Mesenchymal stem cell (in vitro differentiated cells and primary cell): ENCODE results near the gene DMWD.

Source experiments
- DNase-seq: peaks from one replicate; pipeline ENCODE4 v3.0.0-alpha.2; 2013
- H2AFZ ChIP-seq: one replicate; pipeline ENCODE4 v1.6.1; 2013; ENCODE audit warnings: low read depth, mild to moderate bottlenecking, control low read depth, inconsistent platforms, low read length, moderate library complexity
- H2AK5ac ChIP-seq: 2 replicates; pipeline ENCODE4 v1.6.1; 2013; ENCODE audit warnings: low read length, moderate library complexity, mild to moderate bottlenecking, inconsistent platforms; ENCODE audit not compliant: severe bottlenecking
- H2BK120ac ChIP-seq: one replicate; pipeline ENCODE4 v1.6.1; 2013; ENCODE audit warnings: low read depth, mild to moderate bottlenecking, inconsistent platforms, low read length, moderate library complexity
- H2BK12ac ChIP-seq, 2 experiments: one replicate each; pipeline ENCODE4 v1.6.1; 2013; ENCODE audit warnings: inconsistent platforms in 2 of 2, low read length in 2 of 2, mild to moderate bottlenecking in 2 of 2, moderate library complexity in 2 of 2, control low read depth in 1 of 2
- H2BK15ac ChIP-seq: one replicate; pipeline ENCODE4 v1.6.1; 2013; ENCODE audit warnings: mild to moderate bottlenecking, low read depth, inconsistent platforms; ENCODE audit not compliant: poor library complexity, severe bottlenecking
- H2BK5ac ChIP-seq: 2 replicates; pipeline ENCODE4 v1.6.1; 2013; ENCODE audit warnings: low read depth, mild to moderate bottlenecking, low read length, control low read depth, inconsistent platforms; ENCODE audit not compliant: poor library complexity, severe bottlenecking
- H3K14ac ChIP-seq, 2 experiments: one replicate each; pipeline ENCODE4 v1.6.1; 2013; ENCODE audit warnings: inconsistent platforms in 2 of 2, low read length in 2 of 2, control low read depth in 1 of 2, mild to moderate bottlenecking in 1 of 2, moderate library complexity in 1 of 2
- H3K18ac ChIP-seq, 2 experiments: one replicate each; pipeline ENCODE4 v1.6.1; 2013; ENCODE audit warnings: inconsistent platforms in 2 of 2, low read length in 2 of 2, control low read depth in 1 of 2, low read depth in 1 of 2, mild to moderate bottlenecking in 1 of 2
- H3K23ac ChIP-seq, 2 experiments: one replicate each; pipeline ENCODE4 v1.6.1; 2013; ENCODE audit warnings: inconsistent platforms in 2 of 2, low read length in 2 of 2, mild to moderate bottlenecking in 2 of 2, moderate library complexity in 2 of 2, control low read depth in 1 of 2
- H3K27ac ChIP-seq: 2 replicates; pipeline ENCODE4 v1.5.1; 2013; ENCODE audit warnings: mild to moderate bottlenecking, moderate library complexity, low read length, control low read depth, inconsistent platforms; ENCODE audit not compliant: poor library complexity, severe bottlenecking
- H3K27me3 ChIP-seq, 2 experiments: 2 replicates each; pipeline versions ENCODE4 v1.6.1 to v1.7.0; 2013; ENCODE audit warnings: low read length in 2 of 2, mild to moderate bottlenecking in 2 of 2, moderate library complexity in 2 of 2, control low read depth in 1 of 2, inconsistent platforms in 1 of 2; ENCODE audit not compliant: control insufficient read depth in 1 of 2, insufficient read depth in 1 of 2
- H3K36me3 ChIP-seq, 2 experiments: 2 replicates each; pipeline versions ENCODE4 v1.6.1 to v1.7.0; 2013; ENCODE audit warnings: low read length in 2 of 2, control low read depth in 1 of 2, inconsistent platforms in 1 of 2, low read depth in 1 of 2, mild to moderate bottlenecking in 1 of 2; ENCODE audit not compliant: insufficient read depth in 2 of 2, control insufficient read depth in 1 of 2
- H3K4ac ChIP-seq, 2 experiments: one replicate each; pipeline ENCODE4 v1.6.1; 2013; ENCODE audit warnings: inconsistent platforms in 2 of 2, low read length in 2 of 2, mild to moderate bottlenecking in 2 of 2, moderate library complexity in 2 of 2, control low read depth in 1 of 2, low read depth in 1 of 2
- H3K4me1 ChIP-seq: 2 replicates; pipeline ENCODE4 v1.6.1; 2013; ENCODE audit warnings: low read depth, low read length, control low read depth; ENCODE audit not compliant: control insufficient read depth, insufficient read depth
- H3K4me2 ChIP-seq: 2 replicates; pipeline ENCODE4 v1.6.1; 2013; ENCODE audit warnings: low read length, mild to moderate bottlenecking, inconsistent platforms; ENCODE audit not compliant: poor library complexity, severe bottlenecking
- H3K4me3 ChIP-seq, 2 experiments: 2 replicates each; pipeline versions ENCODE4 v1.5.1 to v1.7.0; 2013; ENCODE audit warnings: low read length in 2 of 2, mild to moderate bottlenecking in 2 of 2, control low read depth in 1 of 2, low read depth in 1 of 2; ENCODE audit not compliant: insufficient read depth in 1 of 2
- H3K79me1 ChIP-seq: replicated peaks from 2 replicates; pipeline ENCODE4 v1.6.1; 2013; ENCODE audit warnings: mild to moderate bottlenecking, control low read depth, low read length, inconsistent platforms; ENCODE audit not compliant: poor library complexity, severe bottlenecking
- H3K9ac ChIP-seq: 2 replicates; pipeline ENCODE4 v1.7.0; 2013; ENCODE audit warnings: mild to moderate bottlenecking, low read length, moderate library complexity
- H3K9me3 ChIP-seq: 2 replicates; pipeline ENCODE4 v1.7.0; 2013; ENCODE audit warnings: mild to moderate bottlenecking, low read length; ENCODE audit not compliant: control insufficient read depth
- H4K8ac ChIP-seq: one replicate; pipeline ENCODE4 v1.6.1; 2013; ENCODE audit warnings: inconsistent platforms, mild to moderate bottlenecking, low read length, moderate library complexity
- H4K91ac ChIP-seq: one replicate; pipeline ENCODE4 v1.6.1; 2013; ENCODE audit warnings: mild to moderate bottlenecking, low read length, inconsistent platforms
- WGBS: methylation state at CpG from one replicate; pipeline ENCODE4 v1.1.7; 2013; ENCODE audit warnings: mixed read lengths; 5-methylcytosine and 5-hydroxymethylcytosine counted together

DMWD gene

GRCh38 chr19:45758921-45759320 is 33.7 kb downstream of the DMWD start:
- Histone ChIP-seq H3K14ac (no peak overlapping the region), H3K23ac (no peak overlapping the region), H4K8ac (no peak overlapping the region), H3K4me1 (peaks cover 3% of the 10 kb centered on the region), H3K27me3 (peaks cover 4 to 19% of the 10 kb centered on the region in 2 experiments), H3K79me1 (no peaks in the 10 kb centered on the region), H3K9ac (no peak overlapping the region), H3K4ac (no peak overlapping the region), H2BK12ac (no peak overlapping the region), H3K4me3 (no peak overlapping the region), H2AFZ (no peak overlapping the region), H2BK120ac (no peak overlapping the region), H4K91ac (no peak overlapping the region), H2BK5ac (no peak overlapping the region), H3K4me2 (no peak overlapping the region), H3K27ac (no peak overlapping the region), H2BK15ac (peak overlapping the region; percentile 2), H3K36me3 (peaks cover 0 to 3% of the 10 kb centered on the region in 2 experiments), H2AK5ac (no peak overlapping the region), H3K9me3 (no peaks in the 10 kb centered on the region), H3K18ac (no peak overlapping the region)
- DNase-seq: no peak
- WGBS: 85% methylated on average over 9 of the region's 9 CpGs

GRCh38 chr19:45757695-45758094 is 35.0 kb downstream of the DMWD start:
- Histone ChIP-seq H3K23ac (no peak overlapping the region), H3K4ac (no peak overlapping the region), H4K91ac (no peak overlapping the region), H4K8ac (no peak overlapping the region), H3K9ac (no peak overlapping the region), H3K9me3 (no peaks in the 10 kb centered on the region), H3K4me2 (no peak overlapping the region), H2AK5ac (no peak overlapping the region), H3K18ac (no peak overlapping the region), H2BK5ac (no peak overlapping the region), H3K27me3 (peaks cover 4 to 9% of the 10 kb centered on the region in 2 experiments), H2AFZ (no peak overlapping the region), H2BK15ac (no peak overlapping the region), H3K27ac (no peak overlapping the region), H3K79me1 (no peaks in the 10 kb centered on the region), H3K36me3 (peaks cover 0 to 3% of the 10 kb centered on the region in 2 experiments), H2BK12ac (no peak overlapping the region), H3K4me1 (peaks cover 4% of the 10 kb centered on the region), H3K14ac (no peak overlapping the region), H3K4me3 (no peak overlapping the region), H2BK120ac (no peak overlapping the region)
- whole genome bisulfite sequencing: 85% methylated on average over 9 of the region's 9 CpGs
- DNase-seq: no peak

GRCh38 chr19:45754323-45754722 is 38.3 kb downstream of the DMWD start:
- no peak for DNase-seq

GRCh38 chr19:45753548-45753947 is 39.1 kb downstream of the DMWD start:
- H2AK5ac ChIP-seq: no peak overlapping the region
- H3K14ac ChIP-seq: peak overlapping the region in 1 of 2 experiments; percentile 26
- peak overlapping the region in 1 of 2 experiments; percentile 30 for H3K18ac ChIP-seq
- H3K79me1 ChIP-seq: no peaks in the 10 kb centered on the region
- H2BK12ac ChIP-seq: no peak overlapping the region
- no peak overlapping the region for H3K9ac ChIP-seq
- no peak overlapping the region for H3K4me3 ChIP-seq
- no peaks in the 10 kb centered on the region for H3K9me3 ChIP-seq
- H3K36me3 ChIP-seq: no peaks in the 10 kb centered on the region
- H3K27me3 ChIP-seq: peaks cover 0 to 4% of the 10 kb centered on the region in 2 experiments
- DNase-seq: no peak
- no peak overlapping the region for H2BK5ac ChIP-seq
- no peak overlapping the region for H3K27ac ChIP-seq
- H2BK120ac ChIP-seq: no peak overlapping the region
- H3K4ac ChIP-seq: no peak overlapping the region
- no peak overlapping the region for H4K8ac ChIP-seq
- 63% methylated on average over 6 of the region's 6 CpGs for WGBS
- no peak overlapping the region for H2BK15ac ChIP-seq
- peak overlapping the region; percentile 15 for H2AFZ ChIP-seq
- H3K23ac ChIP-seq: no peak overlapping the region
- no peak overlapping the region for H4K91ac ChIP-seq
- H3K4me2 ChIP-seq: no peak overlapping the region
- H3K4me1 ChIP-seq: peaks cover 4% of the 10 kb centered on the region

More at GRCh38 chr19:45754323-45754722, 38.3 kb downstream of the DMWD start:
- H3K14ac ChIP-seq: no peak overlapping the region
- no peak overlapping the region for H2BK120ac ChIP-seq
- H2AK5ac ChIP-seq: no peak overlapping the region
- no peaks in the 10 kb centered on the region for H3K36me3 ChIP-seq
- no peaks in the 10 kb centered on the region for H3K79me1 ChIP-seq
- H3K27ac ChIP-seq: no peak overlapping the region
- WGBS: 96% methylated on average over 8 of the region's 8 CpGs
- H2BK5ac ChIP-seq: no peak overlapping the region
- H3K4me3 ChIP-seq: no peak overlapping the region
- no peak overlapping the region for H3K18ac ChIP-seq
- no peak overlapping the region for H4K8ac ChIP-seq
- no peak overlapping the region for H3K9ac ChIP-seq
- no peak overlapping the region for H3K4me2 ChIP-seq
- H3K4ac ChIP-seq: no peak overlapping the region
- H2AFZ ChIP-seq: no peak overlapping the region
- no peak overlapping the region for H2BK12ac ChIP-seq
- H3K4me1 ChIP-seq: peaks cover 4% of the 10 kb centered on the region
- H3K27me3 ChIP-seq: peaks cover 0 to 4% of the 10 kb centered on the region in 2 experiments
- H2BK15ac ChIP-seq: no peak overlapping the region
- no peak overlapping the region for H4K91ac ChIP-seq
- H3K23ac ChIP-seq: no peak overlapping the region
- H3K9me3 ChIP-seq: no peaks in the 10 kb centered on the region
